ENCODE results near the gene PTCD1.
"Not testable (repeated sequence)": the region's sequence is repeated elsewhere in the genome, so short reads cannot be mapped to it uniquely, and the experiment has no call there.

The PTCD1 gene

DNA sequence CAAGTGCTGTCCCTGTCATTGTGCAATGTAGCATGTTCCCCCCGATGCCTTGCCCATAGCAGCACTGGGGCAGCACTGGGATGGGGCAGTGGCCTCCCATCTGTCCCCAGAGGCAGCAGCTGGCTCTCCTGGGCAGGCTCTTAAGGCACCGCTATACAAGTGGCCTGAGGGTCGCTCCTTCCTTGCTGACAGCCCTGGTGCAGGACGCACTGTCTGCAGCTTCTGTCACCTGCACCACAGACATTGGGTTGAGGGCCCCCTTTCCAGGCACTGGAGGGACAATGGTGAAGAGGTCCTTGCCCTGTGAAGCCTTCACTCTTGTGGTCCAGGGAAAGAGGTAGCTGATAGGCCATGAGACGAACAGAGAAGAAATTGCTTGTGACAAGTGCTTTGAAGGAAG is 10.7 kb upstream of the PTCD1 start:
- TF ChIP-seq, protein P1, sequence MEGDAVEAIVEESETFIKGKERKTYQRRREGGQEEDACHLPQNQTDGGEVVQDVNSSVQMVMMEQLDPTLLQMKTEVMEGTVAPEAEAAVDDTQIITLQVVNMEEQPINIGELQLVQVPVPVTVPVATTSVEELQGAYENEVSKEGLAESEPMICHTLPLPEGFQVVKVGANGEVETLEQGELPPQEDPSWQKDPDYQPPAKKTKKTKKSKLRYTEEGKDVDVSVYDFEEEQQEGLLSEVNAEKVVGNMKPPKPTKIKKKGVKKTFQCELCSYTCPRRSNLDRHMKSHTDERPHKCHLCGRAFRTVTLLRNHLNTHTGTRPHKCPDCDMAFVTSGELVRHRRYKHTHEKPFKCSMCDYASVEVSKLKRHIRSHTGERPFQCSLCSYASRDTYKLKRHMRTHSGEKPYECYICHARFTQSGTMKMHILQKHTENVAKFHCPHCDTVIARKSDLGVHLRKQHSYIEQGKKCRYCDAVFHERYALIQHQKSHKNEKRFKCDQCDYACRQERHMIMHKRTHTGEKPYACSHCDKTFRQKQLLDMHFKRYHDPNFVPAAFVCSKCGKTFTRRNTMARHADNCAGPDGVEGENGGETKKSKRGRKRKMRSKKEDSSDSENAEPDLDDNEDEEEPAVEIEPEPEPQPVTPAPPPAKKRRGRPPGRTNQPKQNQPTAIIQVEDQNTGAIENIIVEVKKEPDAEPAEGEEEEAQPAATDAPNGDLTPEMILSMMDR (conservative IDR thresholded peaks at IDR 0.05; ENCODE audit: low read depth, low read length): no peak
- DNase-seq (ENCODE audit: low read depth): no peak
- no peak overlapping the region for H3K4me3 ChIP-seq (ENCODE audit: low read length)

DNA sequence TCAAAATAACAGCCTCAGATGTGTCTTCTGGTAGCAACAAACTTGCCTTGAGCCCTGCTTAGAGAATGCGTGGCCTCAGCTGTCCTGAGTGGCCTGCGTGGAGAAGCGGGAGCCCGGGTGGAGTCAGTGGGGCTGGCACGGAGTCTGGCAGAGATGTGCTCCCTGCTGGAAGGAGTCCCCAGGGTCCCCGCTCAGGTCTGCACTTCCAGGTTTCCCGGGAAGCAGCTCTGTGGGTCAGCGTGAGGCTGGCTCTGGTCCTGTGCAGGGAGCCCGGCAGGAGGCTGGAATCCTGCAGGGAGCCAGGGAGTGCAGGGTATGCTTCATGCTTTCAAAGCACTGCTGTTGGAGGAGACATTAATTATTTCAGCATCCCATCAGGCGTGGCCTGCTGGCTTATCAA is 10.3 kb upstream of the PTCD1 start:
- DNase-seq (ENCODE audit: low read depth): no peak
- H3K4me3 ChIP-seq (ENCODE audit: low read length): no peak overlapping the region
- TF ChIP-seq, protein P1 (conservative IDR thresholded peaks at IDR 0.05; ENCODE audit: low read depth, low read length): no peak

DNA sequence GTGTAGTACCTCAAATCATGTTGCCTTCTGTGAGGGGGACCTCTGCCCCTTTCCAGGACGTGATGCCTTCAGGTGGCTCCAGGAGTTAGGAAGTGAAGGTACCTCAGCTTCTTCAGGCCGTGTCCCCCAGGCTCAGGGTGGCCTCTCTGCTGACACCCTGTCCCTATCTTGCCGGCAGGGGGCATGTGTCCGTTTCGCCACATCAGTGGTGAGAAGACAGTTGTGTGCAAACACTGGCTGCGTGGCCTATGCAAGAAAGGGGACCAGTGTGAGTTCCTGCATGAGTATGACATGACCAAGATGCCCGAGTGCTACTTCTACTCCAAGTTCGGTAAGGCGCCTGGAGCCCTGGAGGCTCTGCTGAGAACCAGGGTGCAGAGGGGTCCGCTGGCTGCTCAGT is 9.3 kb upstream of the PTCD1 start:
- TF ChIP-seq, protein P1 (conservative IDR thresholded peaks at IDR 0.05; ENCODE audit: low read depth, low read length): peak; percentile 15
- no peak overlapping the region for H3K4me3 ChIP-seq (ENCODE audit: low read length)
- no peak for DNase-seq (ENCODE audit: low read depth)

GRCh38 chr7:99446096-99446495 is 7.5 kb upstream of the PTCD1 start:
- TF ChIP-seq, protein P1 (conservative IDR thresholded peaks at IDR 0.05; ENCODE audit: low read depth, low read length): no peak
- no peak for DNase-seq (ENCODE audit: low read depth)
- no peak overlapping the region for H3K4me3 ChIP-seq (ENCODE audit: low read length)

DNA sequence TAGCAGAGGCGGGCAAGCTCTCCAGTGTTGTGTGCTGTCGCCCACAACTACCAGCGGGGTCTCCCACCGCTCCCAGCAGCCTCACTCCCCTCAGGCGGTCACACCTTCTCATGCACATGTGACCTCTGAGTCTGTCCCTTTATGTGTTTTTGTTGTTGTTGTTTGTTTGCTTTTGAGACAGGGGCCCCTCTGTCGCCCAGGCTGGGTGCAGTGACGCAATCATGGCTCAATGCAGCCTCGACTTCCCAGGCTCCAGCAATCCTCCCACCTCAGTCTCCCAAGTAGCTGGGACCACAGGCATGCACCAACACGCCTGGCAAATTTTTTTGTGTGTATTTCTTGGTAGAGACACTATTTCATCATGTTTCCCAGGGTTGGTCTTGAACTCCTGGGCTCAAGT is 1.6 kb upstream of the PTCD1 start:
- no peak for DNase-seq (ENCODE audit: low read depth)
- TF ChIP-seq, protein P1 (conservative IDR thresholded peaks at IDR 0.05; ENCODE audit: low read depth, low read length): no peak
- peak overlapping the region; percentile 98 for H3K4me3 ChIP-seq (ENCODE audit: low read length)

GRCh38 chr7:99437946-99438572 is 539 bp downstream of the PTCD1 start:
- peak overlapping the region; percentile 98 for H3K4me3 ChIP-seq (ENCODE audit: low read length)
- TF ChIP-seq, protein P1 (conservative IDR thresholded peaks at IDR 0.05; ENCODE audit: low read depth, low read length): no peak
- no peak for DNase-seq (ENCODE audit: low read depth)

DNA sequence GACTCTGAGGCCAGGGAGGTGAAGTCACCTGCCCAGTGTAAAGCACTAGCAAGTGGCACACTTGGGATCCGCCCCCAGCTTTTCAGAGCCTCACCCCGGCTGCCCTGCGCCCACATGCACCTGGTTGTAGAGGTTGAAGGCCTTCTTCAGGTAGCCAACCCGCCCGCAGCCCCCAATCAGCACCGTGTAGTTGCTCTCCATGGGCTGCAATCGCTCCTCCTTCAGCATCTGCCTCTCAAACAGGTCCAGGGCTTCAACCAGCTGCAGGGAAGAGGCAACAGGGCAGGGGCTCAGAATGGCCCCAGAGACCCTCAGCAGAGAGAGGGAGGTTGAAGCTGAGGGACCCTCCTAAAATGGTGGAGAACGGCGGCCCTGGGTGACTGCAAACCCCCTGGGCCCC is 5.4 kb downstream of the PTCD1 start:
- TF ChIP-seq, protein P1 (conservative IDR thresholded peaks at IDR 0.05; ENCODE audit: low read depth, low read length): no peak
- DNase-seq (ENCODE audit: low read depth): no peak
- H3K4me3 ChIP-seq (ENCODE audit: low read length): no peak overlapping the region

DNA sequence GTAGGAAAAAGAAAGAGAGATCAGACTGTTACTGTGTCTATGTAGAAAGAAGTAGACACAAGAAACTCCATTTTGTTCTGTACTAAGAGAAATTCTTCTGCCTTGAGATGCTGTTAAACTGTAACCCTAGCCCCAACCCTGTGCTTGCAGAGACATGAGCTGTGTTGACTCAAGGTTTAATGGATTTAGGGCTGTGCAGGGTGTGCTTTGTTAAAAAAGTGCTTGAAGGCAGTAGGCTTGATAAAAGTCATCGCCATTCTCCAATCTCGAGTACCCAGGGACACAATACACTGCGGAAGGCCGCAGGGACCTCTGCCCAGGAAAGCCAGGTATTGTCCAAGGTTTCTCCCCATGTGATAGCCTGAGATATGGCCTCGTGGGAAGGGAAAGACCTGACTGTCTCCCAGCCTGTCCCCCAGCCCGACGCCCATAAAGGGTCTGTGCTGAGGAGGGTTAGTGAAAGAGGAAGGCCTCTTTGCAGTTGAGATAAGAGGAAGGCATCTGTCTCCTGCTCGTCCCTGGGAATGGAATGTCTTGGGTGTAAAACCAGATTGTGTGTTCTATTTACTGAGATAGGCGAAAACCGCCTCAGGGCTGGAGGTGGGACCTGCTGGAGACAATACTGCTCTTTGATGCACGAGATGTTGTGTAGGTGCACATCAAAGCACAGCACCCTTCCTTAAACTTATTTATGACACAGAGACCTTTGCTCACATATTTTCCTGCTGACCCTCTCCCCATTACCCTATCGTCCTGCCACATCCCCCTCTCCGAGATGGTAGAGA is 6.7 kb downstream of the PTCD1 start:
- not testable (repeated sequence) for H3K4me3 ChIP-seq (ENCODE audit: low read length); DNase-seq (ENCODE audit: low read depth)
